ENCODE results near the gene ANXA4. TPM values are rescaled to one million over a fixed set of nuclear protein-coding genes. Genes with fewer than 3 reads are reported as not detected.

ANXA4 gene
- polyA plus RNA-seq, 2 of the 4 experiments (the other 2 are of a cell fraction), result 341 to 554 TPM

- CTCF ChIA-PET, result interaction anchor here (0.6 to 15.5 kb wide), 15 partner anchors 10 to 511 kb away, joined by 3 to 140 read pairs (median 5); partner anchors contain the start of genes GMCL1 and SNRNP27
- Histone ChIP-seq H3K4me2 (peak overlapping the region; percentile 84), H3K4me1 (peaks cover 54% of the 10 kb centered on the region), H3K27ac (peak overlapping the region; percentile 90 to 99), H3K4me3 (peak overlapping the region; percentile 76), H3K9me3 (0 out of 3 replicates have a peak, but pooled peaks cover 4% of the 10 kb centered on the region)
- POLR2A ChIA-PET, result interaction anchor here (0.7 to 2.5 kb wide), 15 partner anchors 10 to 176 kb away, joined by 3 to 34 read pairs (median 10); partner anchors contain the start of genes AAK1 and SNRNP27
- WGBS (ENCODE audit: missing lambda C conversion rate), result 11% methylated on average over 10 of the region's 10 CpGs
- TF ChIP-seq CEBPB (IDR thresholded peaks at IDR 0.05) (peak; percentile 73 to 76; a peak in 3 of 4 replicates), ZC3H11A (IDR thresholded peaks at IDR 0.05) (0 out of 2 replicates have a peak, but pooled peaks have one; percentile 15), ATOH8 (CRISPR knock-in tag; IDR thresholded peaks at IDR 0.05; ENCODE audit: low read depth) (no peak)
- ATAC-seq, result no peak; a peak in 2 of 6 replicates
- DNase-seq (ENCODE audit: low read depth in 1 of 2, low spot score in 1 of 2), result peak in 1 of 2 experiments; percentile 49
- no peak for FAIRE-seq
Observed at GRCh38 chr2:69740502-69740951, 1.4 kb upstream of the ANXA4 start.

GRCh38 chr2:69741229-69741574 is 732 bp upstream of the ANXA4 start:
- H3K4me2 ChIP-seq, result peak overlapping the region; percentile 84
- peak overlapping the region; percentile 90 to 99 for H3K27ac ChIP-seq
- WGBS (ENCODE audit: missing lambda C conversion rate), result 1% methylated on average over 13 of the region's 13 CpGs
- ATAC-seq (peak; percentile 76 to 80), FAIRE-seq (no peak), DNase-seq (ENCODE audit: low read depth in 1 of 2, low spot score in 1 of 2) (peak; percentile 89 to 90)
- H3K4me3 ChIP-seq, result peak overlapping the region; percentile 76
- ChIA-PET POLR2A (interaction anchor here (0.6 to 2.5 kb wide), 28 partner anchors 9 to 181 kb away, joined by 3 to 34 read pairs (median 7); partner anchors contain the start of genes AAK1, GMCL1, MXD1 and SNRNP27), CTCF (interaction anchor here (0.8 to 15.5 kb wide), 18 partner anchors 9 to 330 kb away, joined by 3 to 140 read pairs (median 4); partner anchors contain the start of genes GMCL1 and SNRNP27)
- peaks cover 52% of the 10 kb centered on the region for H3K4me1 ChIP-seq
- 0 out of 3 replicates have a peak, but pooled peaks cover 4% of the 10 kb centered on the region for H3K9me3 ChIP-seq
- no peak for TF ChIP-seq E2F6 (IDR thresholded peaks at IDR 0.05; ENCODE audit: borderline replicate concordance, low read depth)
- TF ChIP-seq ELK1 (IDR thresholded peaks at IDR 0.05; ENCODE audit: low read depth, low read length), result no peak
- no peak; a peak in 2 of 4 replicates for TF ChIP-seq CEBPB (IDR thresholded peaks at IDR 0.05)
- no peak for TF ChIP-seq RARB (CRISPR knock-in tag; IDR thresholded peaks at IDR 0.05)
- peak; percentile 40 for TF ChIP-seq POLR2A (IDR thresholded peaks at IDR 0.05; ENCODE audit: low read length)
- no peak for TF ChIP-seq MAX (IDR thresholded peaks at IDR 0.05)
- no peak for TF ChIP-seq PHF8 (IDR thresholded peaks at IDR 0.05; ENCODE audit: borderline replicate concordance, low read depth)
- TF ChIP-seq HOXB13 (CRISPR knock-in tag; IDR thresholded peaks at IDR 0.05; ENCODE audit: low read depth), result no peak
- peak in 1 of 2 experiments; percentile 13; a peak in 2 of 5 replicates for TF ChIP-seq RAD21 (conservative IDR thresholded peaks at IDR 0.05 in 1 of 2, IDR thresholded peaks at IDR 0.05 in 1 of 2)
- no peak for TF ChIP-seq FOSL2 (IDR thresholded peaks at IDR 0.05)
- 0 out of 2 replicates have a peak, but pooled peaks have one; percentile 2 for TF ChIP-seq FOSL2 (CRISPR knock-in tag; IDR thresholded peaks at IDR 0.05)
- no peak for TF ChIP-seq FOXS1 (CRISPR knock-in tag; IDR thresholded peaks at IDR 0.05)
- no peak for TF ChIP-seq HOXB5 (CRISPR knock-in tag; IDR thresholded peaks at IDR 0.05)
- no peak for TF ChIP-seq RCOR1 (IDR thresholded peaks at IDR 0.05; ENCODE audit: low read depth, low read length)
- TF ChIP-seq POLR2AphosphoS2 (conservative IDR thresholded peaks at IDR 0.05; ENCODE audit: low read length), result no peak
- TF ChIP-seq ZNF302 (CRISPR knock-in tag; IDR thresholded peaks at IDR 0.05), result no peak

GRCh38 chr2:69742322-69742952 is 503 bp downstream of the ANXA4 start:
- H3K9me3 ChIP-seq, result no peaks in the 10 kb centered on the region
- TF ChIP-seq SMC3 (IDR thresholded peaks at IDR 0.05), result no peak
- peak in 1 of 2 experiments; percentile 2; a peak in 2 of 5 replicates for TF ChIP-seq RAD21 (conservative IDR thresholded peaks at IDR 0.05 in 1 of 2, IDR thresholded peaks at IDR 0.05 in 1 of 2)
- TF ChIP-seq JUNB (IDR thresholded peaks at IDR 0.05), result no peak
- peaks cover 64% of the 10 kb centered on the region for H3K4me1 ChIP-seq
- WGBS (ENCODE audit: missing lambda C conversion rate), result 2% methylated on average over 22 of the region's 22 CpGs
- H3K4me2 ChIP-seq, result peak overlapping the region; percentile 84
- FAIRE-seq, result no peak
- CTCF ChIA-PET, result interaction anchor here (0.8 to 15.5 kb wide), 9 partner anchors 13 to 328 kb away, joined by 3 to 140 read pairs (median 4); no protein-coding TSS in a partner anchor
- peak in 1 of 2 experiments; percentile 48 for DNase-seq (ENCODE audit: low read depth in 1 of 2, low spot score in 1 of 2)
- H3K4me3 ChIP-seq, result peak overlapping the region; percentile 76
- POLR2A ChIA-PET, result interaction anchor here (0.6 to 2.5 kb wide), 22 partner anchors 8 to 182 kb away, joined by 3 to 34 read pairs (median 9); partner anchors contain the start of genes AAK1, GMCL1 and MXD1
- peak; percentile 60 for ATAC-seq
- H3K27ac ChIP-seq, result peak overlapping the region; percentile 90 to 99

Measured in A549 (cell line).